Activated effector memory CD4-positive, alpha-beta T cell treated with Interleukin-2 at 50 U/mL for 16 hours (primary cell): Measurements from ENCODE around the gene HHAT.

Source experiments
- DNase-seq: peaks from one replicate; pipeline ENCODE4 v3.0.0-alpha.2; 2020

Gene HHAT

GRCh38 chr1:210446479-210446878 lies 117.8 kb downstream of the HHAT start:
- DNase-seq, result peak; percentile 66

GRCh38 chr1:210447456-210448057 lies 118.9 kb downstream of the HHAT start:
- DNase-seq, result no peak

GRCh38 chr1:210448297-210448892 lies 119.7 kb downstream of the HHAT start:
- no peak for DNase-seq

- no peak for DNase-seq
These were observed 127.3 kb downstream of the HHAT start for GRCh38 chr1:210455840-210456603.

- DNase-seq, result no peak
These were observed 128.1 kb downstream of the HHAT start for GRCh38 chr1:210456731-210457255.

DNA sequence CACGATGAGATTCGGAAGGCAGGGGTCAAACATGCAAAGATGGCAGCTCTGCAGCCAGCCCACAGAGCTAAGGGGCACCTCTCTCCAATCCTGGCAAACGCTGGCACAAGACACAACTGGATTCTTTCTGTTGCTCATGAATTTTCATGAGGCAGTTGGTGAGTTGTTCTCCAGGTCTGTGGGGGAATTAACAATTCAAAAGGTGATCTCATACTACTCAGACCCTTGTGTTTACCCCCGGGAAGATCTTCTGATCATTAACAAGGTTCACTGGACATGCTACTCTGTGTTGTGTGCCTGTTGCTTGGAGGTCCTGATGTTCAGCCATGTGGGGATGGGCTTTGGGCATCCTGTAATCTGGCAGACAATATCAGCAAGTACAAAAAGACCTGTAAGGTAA lies 128.9 kb downstream of the HHAT start:
- DNase-seq, result no peak

GRCh38 chr1:210464519-210465039 lies 135.9 kb downstream of the HHAT start:
- DNase-seq, result no peak

GRCh38 chr1:210465150-210465549 lies 136.4 kb downstream of the HHAT start:
- no peak for DNase-seq

- no peak for DNase-seq
These were observed 138.8 kb downstream of the HHAT start for GRCh38 chr1:210467440-210468043.

DNA sequence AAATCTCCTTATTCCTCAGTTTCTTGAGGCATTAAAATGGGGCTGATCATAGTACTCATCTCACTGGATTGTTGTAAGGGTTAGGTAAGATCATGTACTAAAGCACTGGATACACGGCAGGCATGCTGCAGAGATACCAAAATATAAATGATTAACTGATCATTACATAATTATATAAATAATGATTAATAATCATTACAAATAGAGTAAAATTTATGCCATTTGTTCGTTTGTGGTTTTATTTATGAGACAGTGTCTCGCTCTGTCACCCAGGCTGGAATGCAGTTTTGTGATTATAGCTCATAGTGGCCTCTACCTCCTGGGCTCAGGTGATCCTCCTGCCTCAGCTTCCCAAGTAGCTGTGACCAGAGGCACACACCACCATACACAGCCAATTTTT lies 140.7 kb downstream of the HHAT start:
- no peak for DNase-seq

DNA sequence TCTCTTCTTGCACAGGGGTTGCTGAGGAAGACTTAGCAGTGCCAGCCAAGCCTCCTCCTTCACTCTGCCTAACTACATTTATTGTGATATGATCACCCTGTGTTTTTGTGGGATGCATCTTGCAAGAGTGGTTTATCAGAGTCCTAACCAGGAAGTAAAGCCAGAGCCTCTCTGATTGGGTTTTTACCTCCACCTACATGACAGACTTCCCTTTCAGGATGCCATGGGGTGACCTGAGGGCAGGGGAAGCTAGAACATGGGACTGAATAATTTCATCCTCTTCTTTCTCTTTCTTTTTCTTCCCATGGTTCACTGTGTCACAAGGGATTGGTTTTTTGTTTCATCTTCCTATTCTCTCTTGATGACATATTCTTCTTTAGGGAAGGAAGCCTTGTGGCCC lies 146.6 kb downstream of the HHAT start:
- DNase-seq, result no peak

GRCh38 chr1:210475806-210476205 lies 147.1 kb downstream of the HHAT start:
- DNase-seq, result no peak

DNA sequence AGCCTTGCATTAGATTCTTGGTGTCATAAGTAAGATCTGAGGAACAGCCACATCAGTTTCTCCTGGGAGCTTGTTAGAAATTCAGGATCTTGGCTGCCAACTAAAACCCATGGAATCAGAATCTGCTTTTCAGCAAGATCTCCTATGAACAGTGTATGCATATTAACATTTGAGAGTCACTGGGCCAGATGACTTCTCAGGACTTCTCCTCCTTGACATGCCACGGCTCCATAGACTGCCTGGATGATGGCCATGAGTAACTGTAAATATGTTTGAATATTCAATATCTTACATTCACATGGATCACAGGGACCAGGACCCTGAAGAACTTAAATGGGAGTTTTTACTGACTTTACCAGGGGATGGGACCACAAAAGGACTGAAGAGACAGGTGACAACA lies 148.0 kb downstream of the HHAT start:
- no peak for DNase-seq

- DNase-seq, result no peak
These were observed 148.7 kb downstream of the HHAT start for GRCh38 chr1:210477328-210477924.

- no peak for DNase-seq
These were observed 150.1 kb downstream of the HHAT start for GRCh38 chr1:210478820-210479219.

DNA sequence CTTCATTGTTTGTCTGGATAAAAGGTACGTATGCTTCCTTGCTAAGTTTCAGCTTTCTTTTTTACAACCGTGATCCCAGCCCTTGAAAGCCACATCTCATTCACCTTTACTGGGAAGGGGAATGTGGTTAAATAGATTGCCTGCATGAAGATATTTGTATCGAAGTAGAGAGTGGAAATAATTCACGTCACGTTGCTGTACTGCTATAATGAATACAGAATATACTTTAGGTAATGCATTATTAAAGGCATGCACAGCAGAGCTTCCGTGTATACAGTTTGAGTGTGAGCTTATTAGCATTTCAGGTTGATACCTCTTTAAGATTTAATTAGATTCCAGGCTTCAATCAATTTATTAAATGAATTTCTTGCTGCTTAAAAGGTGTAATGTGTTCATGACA lies 153.8 kb downstream of the HHAT start:
- DNase-seq, result no peak

- DNase-seq, result no peak
These were observed 154.4 kb downstream of the HHAT start for GRCh38 chr1:210482945-210483617.

DNA sequence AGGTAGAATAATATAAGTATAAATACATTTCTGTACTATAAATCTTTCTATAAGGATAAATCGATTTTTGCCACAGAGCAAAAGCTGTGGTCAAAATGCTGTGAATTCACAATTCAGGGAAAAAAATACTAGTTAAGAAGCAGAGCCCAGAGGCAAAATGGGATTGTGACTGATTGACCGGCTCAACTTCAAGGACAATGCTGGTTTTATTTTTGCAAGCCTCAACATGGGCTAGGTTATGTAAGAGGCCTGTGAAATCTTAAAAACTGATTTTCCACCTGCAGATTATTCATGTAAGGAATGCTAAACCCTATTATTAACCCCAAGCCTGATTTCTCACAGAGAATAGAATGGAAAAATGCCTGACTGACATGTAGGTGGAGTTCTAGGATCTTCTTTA lies 155.1 kb downstream of the HHAT start:
- no peak for DNase-seq

DNA sequence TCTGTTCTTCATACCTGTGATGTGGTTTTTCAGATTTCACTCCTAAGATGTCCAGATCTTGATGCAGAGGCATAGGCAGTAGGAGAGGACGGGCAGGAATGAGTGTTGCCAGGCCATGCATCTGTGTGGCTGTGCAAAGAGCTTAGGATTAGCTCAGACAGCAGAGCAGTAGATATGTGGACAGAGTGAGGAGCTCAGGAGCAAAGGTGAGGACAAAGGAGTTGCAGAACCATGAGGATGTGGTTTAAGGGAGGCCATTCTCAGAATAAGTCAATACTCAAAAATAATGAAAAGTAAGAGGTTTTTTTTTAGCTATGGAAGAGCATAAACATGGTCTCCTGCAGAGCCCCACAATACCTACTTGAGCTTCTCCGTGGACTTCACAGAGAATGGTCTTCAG lies 158.3 kb downstream of the HHAT start:
- DNase-seq, result no peak

DNA sequence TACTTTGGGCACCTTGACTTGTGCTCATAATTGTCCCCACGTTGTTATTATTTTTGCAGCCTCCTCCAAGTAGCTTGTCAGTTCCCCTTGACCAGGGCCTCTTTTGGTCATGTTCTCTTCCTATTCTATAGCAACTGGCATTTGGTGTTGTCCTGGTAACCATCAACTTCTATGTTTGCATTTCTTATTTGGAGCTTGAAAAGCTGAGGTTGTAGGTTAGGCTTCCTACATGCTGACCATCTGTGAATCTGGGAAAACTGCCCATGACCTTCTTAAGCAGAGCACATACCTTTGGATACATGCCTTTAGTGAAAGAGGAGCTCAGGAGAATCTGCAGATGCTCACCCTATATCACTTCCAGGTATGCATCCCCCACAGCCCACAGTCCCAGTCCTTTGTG lies 160.8 kb downstream of the HHAT start:
- DNase-seq, result no peak

DNA sequence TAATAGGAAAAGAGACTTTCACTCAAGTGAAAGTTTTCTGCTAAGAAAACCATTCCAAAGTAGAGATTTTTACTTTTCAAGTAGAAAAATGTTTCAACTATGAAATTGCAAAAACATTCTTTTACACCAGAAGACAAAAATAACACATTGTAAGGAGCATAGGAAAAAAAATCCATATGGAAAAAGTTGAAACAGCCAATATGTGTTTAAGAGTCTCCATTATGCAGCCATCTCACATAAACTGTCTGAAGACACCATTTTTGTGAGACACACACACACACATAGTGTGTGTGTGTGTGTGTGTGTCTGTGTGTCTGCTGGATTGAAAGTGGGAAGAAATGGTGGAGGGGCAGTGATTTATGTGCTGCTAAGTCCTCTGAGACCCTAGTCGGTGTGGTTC lies 162.1 kb downstream of the HHAT start:
- DNase-seq, result no peak

DNA sequence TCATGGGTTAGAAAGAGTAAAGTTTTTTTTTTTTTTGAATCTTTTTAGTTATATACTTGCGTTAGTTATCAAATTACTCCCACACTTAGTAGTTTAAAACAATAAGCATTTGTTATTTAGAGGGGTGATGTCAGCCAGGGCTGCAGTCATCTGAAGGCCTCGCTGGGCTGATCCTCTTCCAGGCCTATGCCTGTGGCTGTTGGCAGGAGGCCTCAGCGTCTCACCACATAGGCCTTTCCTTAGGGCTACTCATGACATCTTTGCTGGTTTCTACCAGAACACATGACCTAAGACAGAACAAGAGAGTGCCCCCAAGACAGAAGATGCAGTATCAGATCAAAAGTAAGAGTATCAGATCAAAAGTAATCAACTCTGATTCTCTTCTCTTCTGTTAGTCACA lies 167.4 kb downstream of the HHAT start:
- DNase-seq, result no peak

DNA sequence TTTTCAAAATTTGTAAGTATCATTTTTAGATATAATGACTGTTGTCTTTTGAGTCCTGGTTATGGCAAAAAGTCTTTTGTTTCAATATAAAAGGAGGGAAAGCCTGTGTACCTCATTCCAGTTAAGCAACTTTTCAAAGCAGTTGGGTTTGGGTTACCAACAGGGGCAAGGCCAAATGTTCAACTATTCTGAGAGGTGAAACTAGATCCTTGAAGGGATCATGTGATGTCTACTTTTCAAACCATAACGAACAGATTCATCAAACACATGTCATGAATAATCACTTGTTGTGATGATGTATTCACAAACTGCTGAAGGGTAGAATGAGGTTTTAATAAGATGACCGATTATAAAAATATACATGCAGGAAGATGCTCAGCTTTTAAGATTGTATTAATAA lies 171.3 kb downstream of the HHAT start:
- DNase-seq, result no peak
